GM12872 (cell line): Measurements from ENCODE around the gene HSDL2.

Source experiments
- TF ChIP-seq, protein P1 (sequence below): IDR thresholded peaks from 3 replicates; pipeline ENCODE4 v1.5.1; 2011; ENCODE audit warnings: low read depth, mild to moderate bottlenecking, low read length, moderate library complexity; ENCODE audit not compliant: insufficient read depth

HSDL2 gene

DNA sequence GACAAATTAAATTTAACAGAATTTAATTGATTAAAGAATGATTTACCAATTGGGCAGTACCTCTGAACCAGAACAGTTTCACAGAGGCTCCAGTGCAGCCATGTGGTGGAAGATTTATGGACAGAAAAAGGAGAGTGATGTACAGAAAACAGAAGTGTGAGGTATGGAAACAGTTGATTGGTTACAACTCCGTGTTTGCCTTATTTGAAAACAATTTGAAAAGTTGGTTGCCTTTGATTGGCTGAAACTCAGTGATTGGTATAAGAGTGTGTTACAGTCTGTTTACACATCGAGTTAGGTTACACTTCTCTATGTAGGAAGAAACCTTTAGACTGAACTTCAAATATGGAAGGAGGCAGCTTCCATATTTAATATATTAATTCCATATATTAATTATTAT lies 136.9 kb downstream of the HSDL2 start:
- TF ChIP-seq, protein P1, sequence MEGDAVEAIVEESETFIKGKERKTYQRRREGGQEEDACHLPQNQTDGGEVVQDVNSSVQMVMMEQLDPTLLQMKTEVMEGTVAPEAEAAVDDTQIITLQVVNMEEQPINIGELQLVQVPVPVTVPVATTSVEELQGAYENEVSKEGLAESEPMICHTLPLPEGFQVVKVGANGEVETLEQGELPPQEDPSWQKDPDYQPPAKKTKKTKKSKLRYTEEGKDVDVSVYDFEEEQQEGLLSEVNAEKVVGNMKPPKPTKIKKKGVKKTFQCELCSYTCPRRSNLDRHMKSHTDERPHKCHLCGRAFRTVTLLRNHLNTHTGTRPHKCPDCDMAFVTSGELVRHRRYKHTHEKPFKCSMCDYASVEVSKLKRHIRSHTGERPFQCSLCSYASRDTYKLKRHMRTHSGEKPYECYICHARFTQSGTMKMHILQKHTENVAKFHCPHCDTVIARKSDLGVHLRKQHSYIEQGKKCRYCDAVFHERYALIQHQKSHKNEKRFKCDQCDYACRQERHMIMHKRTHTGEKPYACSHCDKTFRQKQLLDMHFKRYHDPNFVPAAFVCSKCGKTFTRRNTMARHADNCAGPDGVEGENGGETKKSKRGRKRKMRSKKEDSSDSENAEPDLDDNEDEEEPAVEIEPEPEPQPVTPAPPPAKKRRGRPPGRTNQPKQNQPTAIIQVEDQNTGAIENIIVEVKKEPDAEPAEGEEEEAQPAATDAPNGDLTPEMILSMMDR: no peak

DNA sequence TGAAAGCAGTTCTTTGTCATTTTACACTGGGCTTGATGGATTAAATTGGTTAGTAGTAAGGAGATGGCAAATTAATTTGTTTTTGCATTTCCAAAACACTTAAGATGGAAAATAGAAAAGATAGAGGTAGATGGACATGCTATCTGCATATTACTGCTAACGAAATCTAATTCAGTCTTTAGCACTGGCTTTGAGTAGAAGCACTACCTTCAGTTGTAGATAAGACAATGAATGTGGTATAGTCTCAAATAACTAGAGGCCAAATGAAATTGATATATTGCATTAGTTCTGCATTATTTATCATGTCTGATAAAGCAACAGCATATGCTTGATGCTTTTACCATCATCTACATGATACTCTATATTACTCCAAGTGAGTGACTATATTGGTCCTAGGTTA lies 140.2 kb downstream of the HSDL2 start:
- TF ChIP-seq, protein P1: no peak

DNA sequence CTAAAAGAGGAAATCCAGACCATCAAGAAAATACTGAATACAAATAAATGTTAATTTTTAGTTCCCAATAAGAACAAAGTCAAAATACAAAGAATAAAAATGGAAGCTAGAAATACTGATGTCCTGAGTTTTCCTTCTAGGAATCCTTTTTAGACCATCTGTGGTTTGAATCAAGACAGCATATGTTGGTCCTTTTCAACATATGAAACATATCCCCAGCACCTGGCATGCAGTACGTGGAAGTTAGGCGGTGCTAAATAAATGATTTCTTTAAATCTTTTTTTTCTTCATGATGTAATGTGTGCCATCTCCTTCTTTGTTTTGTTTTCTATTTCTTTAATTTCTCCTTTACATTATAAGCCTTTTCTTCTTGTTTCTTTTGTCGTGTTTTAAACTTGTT lies 140.7 kb downstream of the HSDL2 start:
- TF ChIP-seq, protein P1: no peak
